Measurements from ENCODE around the gene CCR5AS.
"Not testable (repeated sequence)": the region's sequence is repeated elsewhere in the genome, so short reads cannot be mapped to it uniquely, and the experiment has no call there.

CCR5AS gene

GRCh38 chr3:46338840-46339239 is 68.0 kb downstream of the CCR5AS start:
- peaks cover 15% of the 10 kb centered on the region for H3K9me3 Mint-ChIP-seq
- H3K27me3 Mint-ChIP-seq, result no peaks in the 10 kb centered on the region

GRCh38 chr3:46337911-46338310 is 69.0 kb downstream of the CCR5AS start:
- peaks cover 26 to 39% of the 10 kb centered on the region in 2 donors for H3K4me1 Mint-ChIP-seq (ENCODE audit: low read depth in 2 of 2)
- DNase-seq (ENCODE audit: low spot score), result no peak
- peak in 1 of 2 donors; percentile 75 for ATAC-seq
- peaks cover 15% of the 10 kb centered on the region for H3K9me3 Mint-ChIP-seq
- peaks cover 21% of the 10 kb centered on the region for H3K36me3 Mint-ChIP-seq
- no peaks in the 10 kb centered on the region for H3K27me3 Mint-ChIP-seq
- H3K27ac Mint-ChIP-seq, result peak overlapping the region; percentile 50 to 63
- no peak overlapping the region for H3K4me3 Mint-ChIP-seq

More at GRCh38 chr3:46338840-46339239, 68.0 kb downstream of the CCR5AS start:
- Mint-ChIP-seq H3K27ac (no peak overlapping the region), H3K36me3 (peaks cover 21% of the 10 kb centered on the region), H3K4me1 (ENCODE audit: low read depth in 2 of 2) (peaks cover 21 to 32% of the 10 kb centered on the region in 2 donors), H3K4me3 (no peak overlapping the region)
- DNase-seq (ENCODE audit: low spot score), result no peak
- no peak for ATAC-seq

DNA sequence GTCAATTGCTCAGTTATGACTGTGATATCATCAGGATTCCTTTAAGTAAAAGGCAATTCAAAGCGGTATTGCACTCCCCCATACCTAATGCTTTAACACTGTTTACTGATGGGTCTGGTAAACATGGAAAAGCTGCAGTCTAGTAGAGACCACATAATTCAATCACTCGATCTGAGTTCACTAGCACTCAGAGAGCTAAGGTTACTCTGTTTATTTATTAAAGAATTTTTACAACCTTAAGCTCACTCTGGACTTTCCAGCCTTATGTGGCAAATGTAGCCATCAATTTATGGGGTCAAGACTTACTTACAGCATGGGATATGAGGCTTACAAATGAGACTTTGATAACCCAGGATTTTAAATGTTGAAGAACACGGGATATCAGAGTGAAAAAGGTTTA is 71.3 kb downstream of the CCR5AS start:
- peaks cover 26% of the 10 kb centered on the region for H3K36me3 Mint-ChIP-seq
- ATAC-seq (no peak), DNase-seq (ENCODE audit: low spot score) (no peak)
- peak overlapping the region; percentile 57 for H3K4me3 Mint-ChIP-seq
- H3K27ac Mint-ChIP-seq, result peak overlapping the region in 1 of 2 donors; percentile 60
- H3K27me3 Mint-ChIP-seq, result peaks cover 0 to 3% of the 10 kb centered on the region in 2 donors
- H3K4me1 Mint-ChIP-seq (ENCODE audit: low read depth in 2 of 2), result peaks cover 42 to 60% of the 10 kb centered on the region in 2 donors
- peaks cover 21% of the 10 kb centered on the region for H3K9me3 Mint-ChIP-seq

- DNase-seq (ENCODE audit: low spot score) (no peak), ATAC-seq (peak; percentile 65 to 93)
- Mint-ChIP-seq H3K27me3 (peaks cover 0 to 3% of the 10 kb centered on the region in 2 donors), H3K9me3 (peaks cover 19% of the 10 kb centered on the region), H3K36me3 (peaks cover 22% of the 10 kb centered on the region), H3K4me3 (peak overlapping the region; percentile 57), H3K4me1 (ENCODE audit: low read depth in 2 of 2) (peaks cover 42 to 60% of the 10 kb centered on the region in 2 donors), H3K27ac (peak overlapping the region in 1 of 2 donors; percentile 60)
These were observed 72.0 kb downstream of the CCR5AS start for GRCh38 chr3:46334741-46335478.

DNA sequence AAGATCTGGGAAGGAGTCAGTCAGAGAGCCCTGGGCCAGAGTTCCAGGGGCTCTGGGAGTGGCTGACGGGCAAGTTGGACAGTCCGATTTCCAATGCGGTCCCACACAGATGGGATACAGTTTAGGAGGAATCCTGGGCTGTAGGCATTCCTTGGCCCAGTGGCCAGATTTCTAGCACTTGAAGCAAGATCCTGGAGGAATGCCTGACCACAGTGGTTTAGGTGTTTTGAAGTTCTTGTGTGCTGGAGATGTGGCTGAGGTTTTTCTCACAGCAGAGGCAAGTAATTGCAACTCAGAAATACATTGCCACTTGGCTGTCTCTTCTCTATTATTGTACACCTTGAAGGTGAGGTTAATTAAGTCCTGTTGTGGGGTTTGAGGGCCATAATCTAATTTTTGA is 76.2 kb downstream of the CCR5AS start:
- not testable (repeated sequence) for H3K9me3 Mint-ChIP-seq; H3K36me3 Mint-ChIP-seq; H3K4me3 Mint-ChIP-seq; H3K27me3 Mint-ChIP-seq; ATAC-seq; DNase-seq (ENCODE audit: low spot score)
- H3K4me1 Mint-ChIP-seq (ENCODE audit: low read depth in 2 of 2), result peaks cover 28 to 43% of the 10 kb centered on the region in 2 donors
- peak overlapping the region in 1 of 2 donors; percentile 67 for H3K27ac Mint-ChIP-seq

DNA sequence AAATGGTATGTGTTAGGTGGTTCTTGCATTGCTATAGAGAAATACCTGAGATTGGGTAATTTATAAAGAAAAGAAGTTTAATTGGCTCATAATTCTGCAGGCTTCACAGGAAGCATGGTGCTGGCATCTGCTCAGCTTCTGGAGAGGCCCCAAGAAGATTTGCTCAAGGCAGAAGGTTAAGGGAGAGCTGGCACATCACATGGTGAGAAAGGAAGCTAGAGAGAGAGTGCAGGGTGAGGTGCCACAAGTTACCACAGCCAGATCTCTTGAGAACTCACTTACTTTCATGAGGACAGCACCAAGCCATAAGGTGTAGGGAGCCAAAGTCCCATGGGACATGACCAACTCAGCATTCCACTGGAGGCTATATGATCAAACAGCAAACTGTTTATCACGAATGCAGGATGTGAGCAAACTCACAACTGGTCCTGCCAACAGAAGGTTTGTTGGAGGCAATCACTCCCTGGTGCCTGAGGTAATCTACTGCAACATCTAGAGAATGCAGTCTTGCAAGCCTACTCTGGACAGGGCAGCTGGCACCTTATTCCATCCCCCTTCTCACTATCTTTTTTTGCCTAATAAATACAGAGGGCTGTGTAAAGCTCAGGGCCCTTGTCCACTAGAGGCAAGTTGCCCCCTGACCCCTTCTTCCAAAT is 81.1 kb downstream of the CCR5AS start:
- DNase-seq (ENCODE audit: low spot score) (no peak), ATAC-seq (peak in 1 of 2 donors; percentile 15)
- Mint-ChIP-seq H3K4me3 (peak overlapping the region; percentile 2), H3K9me3 (peaks cover 4% of the 10 kb centered on the region), H3K36me3 (peaks cover 5% of the 10 kb centered on the region), H3K27ac (peak overlapping the region in 1 of 2 donors; percentile 23), H3K4me1 (ENCODE audit: low read depth in 2 of 2) (peaks cover 2 to 14% of the 10 kb centered on the region in 2 donors), H3K27me3 (no peaks in the 10 kb centered on the region)

- Mint-ChIP-seq H3K27me3 (no peaks in the 10 kb centered on the region), H3K4me1 (ENCODE audit: low read depth in 2 of 2) (peaks cover 0 to 14% of the 10 kb centered on the region in 2 donors), H3K4me3 (no peak overlapping the region), H3K9me3 (peaks cover 4% of the 10 kb centered on the region), H3K36me3 (peaks cover 5% of the 10 kb centered on the region), H3K27ac (no peak overlapping the region)
- ATAC-seq, result no peak
- no peak for DNase-seq (ENCODE audit: low spot score)
These were observed 82.8 kb downstream of the CCR5AS start for GRCh38 chr3:46324036-46324435.

- no peak for ATAC-seq
- peaks cover 11 to 20% of the 10 kb centered on the region in 2 donors for H3K4me1 Mint-ChIP-seq (ENCODE audit: low read depth in 2 of 2)
- no peak for DNase-seq (ENCODE audit: low spot score)
- H3K36me3 Mint-ChIP-seq, result peaks cover 10% of the 10 kb centered on the region
- H3K9me3 Mint-ChIP-seq, result peaks cover 4% of the 10 kb centered on the region
- peak overlapping the region in 1 of 2 donors; percentile 27 for H3K27ac Mint-ChIP-seq
- no peaks in the 10 kb centered on the region for H3K27me3 Mint-ChIP-seq
- no peak overlapping the region for H3K4me3 Mint-ChIP-seq
These were observed 85.3 kb downstream of the CCR5AS start for GRCh38 chr3:46321461-46322104.

GRCh38 chr3:46318207-46318927 is 88.5 kb downstream of the CCR5AS start:
- H3K4me1 Mint-ChIP-seq (ENCODE audit: low read depth in 2 of 2), result peaks cover 9 to 25% of the 10 kb centered on the region in 2 donors
- H3K36me3 Mint-ChIP-seq, result peaks cover 10% of the 10 kb centered on the region
- H3K9me3 Mint-ChIP-seq, result peaks cover 2% of the 10 kb centered on the region
- ATAC-seq (no peak), DNase-seq (ENCODE audit: low spot score) (no peak)
- no peaks in the 10 kb centered on the region for H3K27me3 Mint-ChIP-seq
- no peak overlapping the region for H3K4me3 Mint-ChIP-seq
- H3K27ac Mint-ChIP-seq, result no peak overlapping the region

DNA sequence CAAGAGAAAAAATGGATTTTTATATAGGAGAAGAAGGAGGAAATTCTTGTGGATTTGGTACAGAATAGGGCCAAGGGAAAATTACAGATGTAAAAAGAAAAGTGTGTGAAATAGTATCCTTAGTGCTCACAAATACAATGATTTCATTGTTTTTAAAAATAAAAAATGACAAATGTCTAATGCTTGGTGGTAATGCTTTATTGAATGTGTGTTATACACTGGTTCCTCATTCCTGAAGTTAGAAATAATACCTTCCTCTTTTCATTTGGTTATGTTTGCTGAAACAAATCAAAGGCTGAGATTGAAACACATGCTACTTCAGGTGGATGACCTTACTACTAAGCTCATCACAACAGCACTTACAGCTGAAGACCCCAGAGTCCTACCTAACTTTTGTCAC is 90.7 kb downstream of the CCR5AS start:
- H3K4me1 Mint-ChIP-seq (ENCODE audit: low read depth in 2 of 2), result peaks cover 9 to 31% of the 10 kb centered on the region in 2 donors
- ATAC-seq (no peak), DNase-seq (ENCODE audit: low spot score) (no peak)
- no peak overlapping the region for H3K4me3 Mint-ChIP-seq
- peaks cover 10% of the 10 kb centered on the region for H3K36me3 Mint-ChIP-seq
- H3K27me3 Mint-ChIP-seq, result no peaks in the 10 kb centered on the region
- H3K9me3 Mint-ChIP-seq, result peaks cover 2% of the 10 kb centered on the region
- peak overlapping the region in 1 of 2 donors; percentile 11 for H3K27ac Mint-ChIP-seq

DNA sequence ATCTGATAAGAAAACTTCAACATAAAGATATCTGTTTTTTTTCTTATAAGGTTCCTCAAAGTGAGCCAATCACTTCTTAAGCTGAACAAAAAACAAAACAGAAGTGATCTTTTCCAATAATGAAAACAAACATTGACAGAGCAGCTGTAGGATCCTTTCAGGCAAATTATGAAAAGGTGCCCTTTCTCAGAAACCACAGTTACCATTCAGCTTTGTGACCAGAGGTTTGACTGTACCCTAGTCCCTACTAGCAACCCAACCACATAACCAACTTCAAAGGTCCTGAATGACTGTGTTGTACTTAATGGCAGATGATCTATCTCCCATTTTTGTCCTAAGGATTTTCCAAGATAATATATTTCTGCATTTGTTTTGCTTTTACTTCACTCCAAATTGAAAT is 92.3 kb downstream of the CCR5AS start:
- ATAC-seq (peak; percentile 64 to 89), DNase-seq (ENCODE audit: low spot score) (no peak)
- Mint-ChIP-seq H3K27ac (peak overlapping the region in 1 of 2 donors; percentile 46), H3K4me1 (ENCODE audit: low read depth in 2 of 2) (peaks cover 9 to 31% of the 10 kb centered on the region in 2 donors), H3K9me3 (peaks cover 2% of the 10 kb centered on the region), H3K36me3 (peaks cover 10% of the 10 kb centered on the region), H3K27me3 (no peaks in the 10 kb centered on the region), H3K4me3 (no peak overlapping the region)
